ENCODE measurements around the gene ARHGAP32. TPM values are rescaled to one million over a fixed set of nuclear protein-coding genes. Genes with fewer than 3 reads are reported as not detected.

ARHGAP32 gene
- total RNA-seq, 1 donor from 2014 or later = 42.3 TPM

GRCh38 chr11:128956401-128957201 lies 235.5 kb downstream of the ARHGAP32 start:
- Mint-ChIP-seq H3K4me1 (ENCODE audit: low read depth) (no peaks in the 10 kb centered on the region), H3K9me3 (ENCODE audit: low read depth) (no peaks in the 10 kb centered on the region), H3K27me3 (peaks cover 15% of the 10 kb centered on the region), H3K36me3 (ENCODE audit: insufficient read depth) (no peaks in the 10 kb centered on the region), H3K4me3 (ENCODE audit: low read depth) (no peak overlapping the region), H3K27ac (peak overlapping the region; percentile 57)
- no peak for DNase-seq (ENCODE audit: low spot score, unreplicated experiment)
- peak; percentile 86 for TF ChIP-seq CTCF (IDR thresholded peaks at IDR 0.05; ENCODE audit: unreplicated experiment)

GRCh38 chr11:128955636-128956035 lies 236.5 kb downstream of the ARHGAP32 start:
- DNase-seq (ENCODE audit: low spot score, unreplicated experiment) = no peak
- no peak overlapping the region for H3K4me3 Mint-ChIP-seq (ENCODE audit: low read depth)
- no peaks in the 10 kb centered on the region for H3K4me1 Mint-ChIP-seq (ENCODE audit: low read depth)
- H3K9me3 Mint-ChIP-seq (ENCODE audit: low read depth) = no peaks in the 10 kb centered on the region
- H3K27ac Mint-ChIP-seq = no peak overlapping the region
- peaks cover 15% of the 10 kb centered on the region for H3K27me3 Mint-ChIP-seq
- H3K36me3 Mint-ChIP-seq (ENCODE audit: insufficient read depth) = no peaks in the 10 kb centered on the region
- no peak for TF ChIP-seq CTCF (IDR thresholded peaks at IDR 0.05; ENCODE audit: unreplicated experiment)

GRCh38 chr11:128953151-128953550 lies 239.0 kb downstream of the ARHGAP32 start:
- no peak for DNase-seq (ENCODE audit: low spot score, unreplicated experiment)
- no peak for TF ChIP-seq CTCF (IDR thresholded peaks at IDR 0.05; ENCODE audit: unreplicated experiment)
- Mint-ChIP-seq H3K4me1 (ENCODE audit: low read depth) (no peaks in the 10 kb centered on the region), H3K36me3 (ENCODE audit: insufficient read depth) (no peaks in the 10 kb centered on the region), H3K9me3 (ENCODE audit: low read depth) (no peaks in the 10 kb centered on the region), H3K27me3 (peaks cover 15% of the 10 kb centered on the region), H3K27ac (no peak overlapping the region), H3K4me3 (ENCODE audit: low read depth) (no peak overlapping the region)

GRCh38 chr11:128949791-128950454 lies 242.2 kb downstream of the ARHGAP32 start:
- TF ChIP-seq CTCF (IDR thresholded peaks at IDR 0.05; ENCODE audit: unreplicated experiment) = no peak
- Mint-ChIP-seq H3K9me3 (ENCODE audit: low read depth) (no peaks in the 10 kb centered on the region), H3K27ac (no peak overlapping the region), H3K4me1 (ENCODE audit: low read depth) (no peaks in the 10 kb centered on the region), H3K27me3 (peaks cover 9% of the 10 kb centered on the region), H3K36me3 (ENCODE audit: insufficient read depth) (no peaks in the 10 kb centered on the region), H3K4me3 (ENCODE audit: low read depth) (no peak overlapping the region)
- DNase-seq (ENCODE audit: low spot score, unreplicated experiment) = no peak

GRCh38 chr11:128948583-128948982 lies 243.5 kb downstream of the ARHGAP32 start:
- no peak for DNase-seq (ENCODE audit: low spot score, unreplicated experiment)
- Mint-ChIP-seq H3K4me3 (ENCODE audit: low read depth) (no peak overlapping the region), H3K27ac (no peak overlapping the region), H3K4me1 (ENCODE audit: low read depth) (no peaks in the 10 kb centered on the region), H3K27me3 (peaks cover 8% of the 10 kb centered on the region), H3K9me3 (ENCODE audit: low read depth) (no peaks in the 10 kb centered on the region), H3K36me3 (ENCODE audit: insufficient read depth) (no peaks in the 10 kb centered on the region)
- TF ChIP-seq CTCF (IDR thresholded peaks at IDR 0.05; ENCODE audit: unreplicated experiment) = peak; percentile 29
